HL-60/S4 treated with retinoic acid at 250 ng/mL for 4 days and 3 days (cell line): Measurements from ENCODE around the gene PLCH1.

Experiments used
- in situ Hi-C: fragments of 300-500 bp; cut with MboI; formaldehyde crosslinking; loops from 2 replicates; pipeline ENCODE4 v1.7.0; 2022; ENCODE audit warnings: low sequenced_read_pairs

The PLCH1 gene

DNA sequence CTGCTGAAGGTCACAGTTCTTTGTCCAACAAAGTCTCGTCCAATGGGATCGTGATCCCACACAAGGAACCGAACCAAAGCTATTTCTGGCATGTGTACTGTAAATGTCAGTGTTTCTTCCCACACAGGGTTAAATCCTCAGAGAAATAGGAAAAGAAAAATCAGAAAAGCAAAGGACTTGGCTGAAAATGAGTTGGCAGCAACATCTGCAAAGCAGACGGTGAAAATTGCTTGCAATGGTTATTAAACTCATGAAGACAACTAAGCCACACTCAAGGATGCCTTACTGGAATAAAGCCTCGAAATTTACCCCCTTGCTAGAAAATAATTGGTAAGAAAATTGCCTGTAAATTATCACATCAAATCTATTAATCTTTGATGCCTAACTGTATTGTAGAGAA, 256.2 kb downstream of the PLCH1 start:
- in situ Hi-C loops, result no loop called here

DNA sequence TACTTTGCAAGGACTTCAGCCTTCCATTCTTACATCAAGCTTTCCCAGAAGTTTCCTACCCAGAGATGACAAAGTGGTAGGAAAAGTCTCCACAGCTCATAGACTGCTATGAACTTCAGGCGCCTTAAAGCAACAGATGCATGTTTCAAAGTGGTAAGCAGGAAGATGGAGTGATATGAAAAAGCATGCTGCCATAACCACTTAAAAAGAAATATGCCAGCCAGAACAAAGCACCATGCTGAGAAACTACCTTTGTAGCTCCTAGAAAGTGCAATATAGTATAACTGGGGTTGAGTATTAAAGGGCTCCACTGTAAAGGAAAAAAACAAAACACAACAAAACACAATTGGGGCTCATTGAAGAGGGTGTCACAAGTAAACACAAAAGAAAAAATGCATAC, 259.0 kb downstream of the PLCH1 start:
- in situ Hi-C loops, result no loop called here

DNA sequence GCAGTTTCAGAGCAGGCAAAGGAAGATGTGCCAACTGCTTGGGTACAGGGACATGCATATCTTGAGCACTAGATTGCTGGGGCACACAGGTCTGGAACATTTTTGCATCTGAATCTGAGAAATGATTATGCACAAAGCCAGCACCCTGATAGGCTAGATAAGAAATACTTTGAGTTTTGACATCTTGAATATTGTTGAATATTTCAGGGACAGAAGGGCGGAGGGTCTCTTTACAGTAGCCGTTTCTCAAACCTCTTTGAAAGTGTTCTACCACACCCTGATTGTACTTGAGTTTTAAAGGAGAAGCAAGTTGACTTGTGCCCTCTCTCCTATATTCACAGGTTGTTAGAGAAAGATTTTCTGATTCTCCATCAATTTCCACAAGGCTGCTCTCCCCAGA, 263.3 kb downstream of the PLCH1 start:
- in situ Hi-C loops, result no loop called here

DNA sequence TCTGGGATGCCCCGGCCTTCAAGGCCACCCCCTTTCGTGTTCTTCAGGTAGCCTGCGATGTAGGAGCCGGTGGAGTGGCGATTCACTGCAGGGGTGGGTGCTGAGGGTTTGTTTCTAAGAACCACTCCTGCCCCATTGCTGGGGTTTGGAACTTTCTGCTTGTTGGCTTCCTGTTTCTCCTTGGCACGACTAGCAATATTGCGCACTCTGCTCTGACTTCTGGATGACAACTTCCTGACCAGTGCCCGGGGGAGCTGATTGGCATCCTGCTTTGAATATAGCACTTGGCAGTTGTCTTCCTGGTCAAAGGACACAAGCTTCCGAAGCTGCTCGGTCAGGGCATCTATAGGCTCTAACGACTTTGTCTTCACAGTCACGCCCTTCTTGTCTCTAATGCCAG, 263.8 kb downstream of the PLCH1 start:
- in situ Hi-C loops, result no loop called here

DNA sequence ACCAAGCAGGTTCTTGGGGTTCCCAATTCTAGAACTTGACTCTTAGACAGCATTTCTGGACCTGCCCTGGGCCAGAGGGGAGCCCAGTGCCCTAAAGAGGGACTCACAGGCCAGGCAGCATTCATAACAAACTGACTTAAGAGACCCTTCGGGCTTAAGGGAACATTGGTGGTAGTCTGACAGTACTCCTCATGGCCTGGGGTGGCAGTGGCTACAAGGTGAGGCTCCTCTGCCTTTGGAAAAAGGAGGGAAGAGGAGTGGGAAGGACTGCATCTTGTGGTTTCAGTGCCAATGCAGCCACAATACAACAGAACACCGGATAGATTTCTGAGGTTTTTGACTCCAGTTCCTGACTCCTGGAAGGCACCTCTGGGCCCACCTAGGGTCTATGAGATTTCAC, 279.2 kb downstream of the PLCH1 start:
- in situ Hi-C loops, result no loop called here

DNA sequence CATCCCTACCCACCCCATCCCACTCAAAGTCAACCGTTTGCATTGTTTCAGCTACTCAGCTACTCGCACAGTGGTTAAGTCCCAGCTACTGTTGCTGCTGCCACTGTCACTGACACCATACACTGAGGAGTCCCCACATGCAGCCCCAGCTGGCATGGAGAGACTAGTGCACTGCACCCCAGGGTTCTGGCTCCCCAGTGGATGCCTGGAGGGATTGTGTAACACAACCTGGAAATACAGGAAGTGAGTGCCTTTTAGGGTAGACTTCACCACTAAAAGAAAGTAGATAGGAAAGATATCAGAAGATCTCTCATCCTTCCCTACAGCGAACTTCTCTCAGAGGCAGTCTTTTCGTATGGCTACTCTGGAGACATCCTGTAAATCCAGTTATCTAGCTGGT, 282.2 kb downstream of the PLCH1 start:
- in situ Hi-C loops, result no loop called here

- in situ Hi-C loops, result no loop called here
Measured at GRCh38 chr3:155457591-155457990, 287.3 kb downstream of the PLCH1 start.

GRCh38 chr3:155455765-155456164, 289.1 kb downstream of the PLCH1 start:
- in situ Hi-C loops, result no loop called here

DNA sequence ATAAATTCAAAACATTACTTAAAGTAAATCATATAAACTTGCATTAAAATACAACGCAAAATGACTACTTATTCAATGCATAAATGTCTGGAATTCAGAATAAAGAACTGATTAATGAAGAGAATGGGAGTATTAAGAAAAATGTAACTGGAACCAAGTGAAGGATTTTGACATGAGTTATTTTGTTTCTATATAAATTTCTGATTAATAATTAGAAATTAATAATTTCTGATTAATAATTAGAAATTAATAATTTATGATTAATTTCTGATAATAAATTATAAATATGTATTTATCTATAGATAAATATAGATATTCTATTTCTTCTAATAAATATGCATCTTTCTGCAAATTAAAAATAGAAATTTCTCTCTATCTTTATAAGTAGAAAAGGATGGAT, 291.4 kb downstream of the PLCH1 start:
- in situ Hi-C loops, result no loop called here

DNA sequence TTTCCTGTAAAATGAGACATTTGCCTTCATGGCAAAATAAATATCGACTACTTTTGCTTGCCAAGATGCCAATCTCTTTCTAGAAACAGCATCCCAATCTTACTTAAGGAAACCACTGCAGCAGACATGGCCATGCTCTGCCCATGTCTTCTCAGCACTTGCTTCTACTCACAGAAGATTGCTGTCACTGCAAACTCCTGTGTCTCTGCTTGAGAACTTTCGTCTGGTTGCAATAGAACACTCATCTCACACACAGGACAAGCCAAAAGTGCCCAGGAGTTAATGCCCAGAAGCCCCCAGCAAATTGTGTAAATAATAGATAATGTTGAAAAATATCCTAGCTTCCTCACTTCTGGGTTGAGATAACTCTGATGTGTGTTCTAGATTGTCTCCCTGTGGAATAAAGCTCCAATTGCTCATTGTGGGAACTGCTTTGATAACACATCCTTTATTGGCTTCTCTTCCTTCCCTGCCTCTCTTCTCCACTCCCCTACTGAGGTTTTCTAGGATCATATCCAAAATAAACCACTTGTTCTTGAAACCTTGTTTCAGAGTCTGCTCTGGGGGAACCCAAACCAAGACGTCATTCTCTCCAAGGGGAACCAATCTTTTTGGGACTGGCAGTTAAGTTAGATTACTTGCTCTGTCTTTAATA, 295.1 kb downstream of the PLCH1 start:
- in situ Hi-C loops, result no loop called here

DNA sequence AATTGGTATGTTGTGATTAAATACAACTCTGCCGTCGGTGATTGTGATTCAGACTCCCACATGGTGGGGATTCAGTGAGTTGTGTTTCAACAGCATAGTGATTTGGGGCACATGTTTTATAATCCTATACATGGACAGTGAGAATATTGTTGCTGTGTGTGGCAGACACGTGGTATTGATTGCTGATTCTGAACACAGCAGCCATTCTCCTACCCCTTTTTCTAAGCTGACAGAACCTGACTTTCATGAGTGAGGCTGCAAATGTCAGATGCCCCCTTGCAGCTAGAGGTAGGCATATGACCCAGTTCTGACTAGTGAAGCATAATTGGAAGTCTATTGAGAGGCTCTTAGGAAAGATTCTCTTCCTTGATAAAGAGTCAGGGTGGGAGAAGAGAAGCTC, 296.3 kb downstream of the PLCH1 start:
- in situ Hi-C loops, result no loop called here

- in situ Hi-C loops, result no loop called here
Measured at GRCh38 chr3:155446366-155446765, 298.5 kb downstream of the PLCH1 start.

- in situ Hi-C loops, result no loop called here
Measured at GRCh38 chr3:155444771-155445170, 300.1 kb downstream of the PLCH1 start.

GRCh38 chr3:155443815-155444214, 301.1 kb downstream of the PLCH1 start:
- in situ Hi-C loops, result no loop called here

GRCh38 chr3:155442072-155442471, 302.8 kb downstream of the PLCH1 start:
- in situ Hi-C loops, result no loop called here

DNA sequence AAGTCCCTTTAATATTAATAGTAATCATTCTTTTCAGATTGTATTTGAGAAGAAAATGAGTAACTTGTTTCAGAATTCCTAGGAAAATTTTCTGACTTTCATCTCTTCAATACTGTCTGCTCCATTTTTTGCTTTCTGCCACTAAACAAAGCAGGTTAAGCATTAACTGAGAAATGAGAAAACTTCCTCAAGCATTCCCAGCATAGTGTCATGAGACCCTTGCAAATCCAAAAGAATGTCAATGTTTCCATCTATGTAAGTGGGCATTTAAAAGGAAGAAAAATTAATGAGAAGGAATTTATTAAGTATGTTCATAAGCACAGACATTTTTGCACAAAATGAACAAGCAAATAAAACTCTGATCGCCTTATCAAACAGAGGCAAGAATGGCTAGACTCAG, 303.4 kb downstream of the PLCH1 start:
- in situ Hi-C loops, result no loop called here

- in situ Hi-C loops, result no loop called here
Measured at GRCh38 chr3:155441026-155441425, 303.8 kb downstream of the PLCH1 start.

DNA sequence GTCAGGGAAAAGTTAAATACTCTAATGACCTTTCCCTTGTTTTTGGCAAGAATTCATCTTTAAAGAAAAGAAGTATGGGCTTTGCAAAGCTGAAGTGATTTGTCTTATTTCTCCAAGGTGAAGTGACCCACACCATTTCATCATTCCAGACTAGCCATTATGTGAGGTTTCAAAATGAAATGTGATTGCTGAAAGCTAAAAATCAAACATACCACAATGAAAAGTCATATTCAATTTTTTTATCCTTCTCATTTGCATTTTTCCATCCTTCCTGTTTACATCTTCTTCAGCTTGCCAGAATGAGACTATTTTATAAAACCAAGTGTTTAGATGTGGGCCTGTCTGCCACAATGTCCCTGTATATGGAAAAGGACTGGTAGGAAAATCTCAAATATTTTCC, 309.1 kb downstream of the PLCH1 start:
- in situ Hi-C loops, result no loop called here

GRCh38 chr3:155431856-155432570, 312.9 kb downstream of the PLCH1 start:
- in situ Hi-C loops, result no loop called here

GRCh38 chr3:155428563-155428962, 316.3 kb downstream of the PLCH1 start:
- in situ Hi-C loops, result no loop called here

- in situ Hi-C loops, result no loop called here
Measured at GRCh38 chr3:155426524-155427230, 318.2 kb downstream of the PLCH1 start.

GRCh38 chr3:155425396-155425795, 319.5 kb downstream of the PLCH1 start:
- in situ Hi-C loops, result no loop called here
